Activated T-helper 1 cell treated with anti-CD3 and anti-CD28 coated beads, Interleukin-2, amount 50 U/mL, for 16 hours (primary cell): ENCODE measurements around the gene C20orf204.

ENCODE experiments used
- DNase-seq, 2 donors: peaks; one replicate each; pipeline ENCODE4 v3.0.0-alpha.2; 2020; ENCODE audit warnings: low read depth in 1 of 2, low spot score in 1 of 2

Gene C20orf204

DNA sequence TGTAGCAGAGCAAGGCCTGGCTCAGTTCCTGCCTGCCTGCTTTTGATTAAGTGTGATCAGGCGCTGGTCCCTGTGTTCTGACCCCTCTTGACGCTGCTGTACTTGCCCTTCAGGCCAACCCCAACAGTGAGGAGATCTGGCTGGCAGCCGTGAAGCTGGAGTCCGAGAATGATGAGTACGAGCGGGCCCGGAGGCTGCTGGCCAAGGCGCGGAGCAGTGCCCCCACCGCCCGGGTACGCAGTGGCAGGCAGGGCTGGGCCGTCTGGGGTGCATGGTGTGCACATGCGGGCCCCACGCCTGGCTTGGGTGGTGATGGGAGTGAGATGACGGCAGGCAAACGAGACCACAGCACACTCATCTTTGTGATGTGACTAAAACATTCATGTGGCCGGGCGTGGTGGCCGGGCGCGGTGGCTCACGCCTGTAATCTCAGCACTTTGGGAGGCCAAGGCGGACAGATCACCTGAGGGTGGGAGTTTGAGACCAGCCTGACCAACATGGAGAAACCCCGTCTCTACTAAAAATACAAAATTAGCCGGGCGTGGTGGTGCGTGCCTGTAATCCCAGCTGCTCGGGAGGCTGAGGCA lies 10.1 kb upstream of the C20orf204 start:
- no peak for DNase-seq

- DNase-seq, result no peak
Measured at GRCh38 chr20:64027981-64028685, 7.8 kb upstream of the C20orf204 start.

DNA sequence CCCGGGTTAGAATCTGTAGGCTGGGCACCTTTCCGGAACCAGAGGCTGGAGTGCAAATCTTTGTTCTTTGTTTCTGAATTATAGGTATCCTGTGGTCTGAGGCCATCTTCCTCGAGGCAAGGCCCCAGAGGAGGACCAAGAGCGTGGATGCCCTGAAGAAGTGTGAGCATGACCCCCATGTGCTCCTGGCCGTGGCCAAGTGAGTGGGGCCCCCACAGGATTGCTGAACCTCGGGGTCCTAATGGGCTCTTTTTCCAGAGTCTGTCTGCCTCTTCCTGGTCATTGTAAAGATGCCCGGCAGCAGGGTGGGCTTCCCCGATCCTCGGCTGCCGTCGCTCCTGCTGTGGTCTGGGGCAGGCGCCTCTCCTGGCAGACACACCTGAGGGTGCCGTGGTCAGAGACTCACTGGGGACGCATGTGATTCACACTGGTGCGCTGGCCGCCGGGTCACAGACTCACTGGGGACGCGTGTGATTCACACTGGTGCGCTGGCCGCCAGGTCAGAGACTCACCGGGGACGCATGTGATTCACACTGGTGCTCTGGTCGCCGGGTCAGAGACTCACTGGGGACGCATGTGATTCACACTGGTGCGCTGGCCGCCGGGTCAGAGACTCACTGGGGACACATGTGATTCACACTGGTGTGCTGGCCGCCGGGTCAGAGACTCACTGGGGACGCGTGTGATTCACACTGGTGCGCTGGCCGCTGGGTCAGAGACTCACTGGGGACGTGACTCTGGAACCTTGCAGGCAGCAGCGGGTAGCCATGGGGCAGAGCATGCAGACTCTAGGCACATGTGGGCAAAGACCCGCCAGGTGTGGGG lies 6.5 kb upstream of the C20orf204 start:
- no peak for DNase-seq

DNA sequence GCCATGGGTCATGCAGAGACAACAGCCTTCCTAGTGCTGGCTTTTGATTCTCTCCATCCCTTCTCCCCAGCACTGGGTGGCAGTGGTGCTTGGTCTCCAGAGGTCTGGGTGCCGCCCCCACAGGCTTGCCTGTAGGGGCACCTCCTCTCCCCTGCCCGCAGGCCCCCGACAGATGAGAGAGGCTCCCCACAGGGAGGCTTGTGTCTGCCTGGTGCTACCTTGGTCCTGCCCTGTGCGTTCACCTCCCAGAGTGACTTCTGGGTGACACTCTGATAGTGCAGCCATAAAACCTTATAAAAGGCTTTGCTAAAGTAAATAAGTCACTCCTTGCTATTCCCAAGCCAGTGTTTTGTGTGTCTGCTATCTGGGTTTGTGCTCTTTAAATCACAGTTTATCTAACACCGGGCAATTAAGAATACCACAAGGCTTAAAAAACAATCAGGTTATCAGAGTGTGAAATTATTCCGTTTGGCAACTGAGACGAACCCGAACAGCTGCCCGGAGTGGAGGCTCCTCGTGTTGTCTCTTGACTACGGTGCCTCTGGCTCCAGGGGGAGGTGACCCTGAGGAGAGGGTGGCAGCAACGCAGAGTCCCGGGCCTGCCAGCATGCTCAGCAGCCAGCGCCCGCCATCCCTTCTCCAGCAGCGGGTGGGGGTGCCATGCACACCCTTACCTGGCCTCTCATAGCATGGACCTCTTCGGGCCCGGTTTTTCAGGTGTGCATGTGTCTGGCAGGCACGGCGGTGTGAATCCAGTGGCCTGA lies 5.4 kb upstream of the C20orf204 start:
- DNase-seq, result no peak

DNA sequence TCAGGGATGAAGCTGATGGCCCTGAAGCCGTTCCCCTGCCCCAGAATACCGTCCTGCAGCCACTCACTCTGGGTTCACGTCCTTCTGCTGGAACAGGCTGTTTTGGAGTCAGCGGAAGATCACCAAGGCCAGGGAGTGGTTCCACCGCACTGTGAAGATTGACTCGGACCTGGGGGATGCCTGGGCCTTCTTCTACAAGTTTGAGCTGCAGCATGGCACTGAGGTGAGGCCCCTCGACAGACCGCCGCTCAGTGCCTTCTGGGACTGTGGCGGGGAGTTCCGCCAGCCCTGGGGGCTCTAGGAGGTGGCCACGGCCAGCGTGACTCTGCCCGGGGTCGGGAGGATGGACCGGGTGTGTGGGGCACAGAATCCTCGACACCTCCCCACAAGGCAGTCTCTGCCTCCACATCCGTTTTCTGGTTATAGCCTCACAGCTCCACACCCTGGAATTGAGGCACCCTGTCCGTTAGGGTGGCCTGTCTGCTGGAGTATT lies 4.1 kb upstream of the C20orf204 start:
- no peak for DNase-seq

GRCh38 chr20:64032706-64033624 lies 3.0 kb upstream of the C20orf204 start:
- DNase-seq, result no peak

- DNase-seq, result no peak
Measured at GRCh38 chr20:64033981-64034493, 1.9 kb upstream of the C20orf204 start.

DNA sequence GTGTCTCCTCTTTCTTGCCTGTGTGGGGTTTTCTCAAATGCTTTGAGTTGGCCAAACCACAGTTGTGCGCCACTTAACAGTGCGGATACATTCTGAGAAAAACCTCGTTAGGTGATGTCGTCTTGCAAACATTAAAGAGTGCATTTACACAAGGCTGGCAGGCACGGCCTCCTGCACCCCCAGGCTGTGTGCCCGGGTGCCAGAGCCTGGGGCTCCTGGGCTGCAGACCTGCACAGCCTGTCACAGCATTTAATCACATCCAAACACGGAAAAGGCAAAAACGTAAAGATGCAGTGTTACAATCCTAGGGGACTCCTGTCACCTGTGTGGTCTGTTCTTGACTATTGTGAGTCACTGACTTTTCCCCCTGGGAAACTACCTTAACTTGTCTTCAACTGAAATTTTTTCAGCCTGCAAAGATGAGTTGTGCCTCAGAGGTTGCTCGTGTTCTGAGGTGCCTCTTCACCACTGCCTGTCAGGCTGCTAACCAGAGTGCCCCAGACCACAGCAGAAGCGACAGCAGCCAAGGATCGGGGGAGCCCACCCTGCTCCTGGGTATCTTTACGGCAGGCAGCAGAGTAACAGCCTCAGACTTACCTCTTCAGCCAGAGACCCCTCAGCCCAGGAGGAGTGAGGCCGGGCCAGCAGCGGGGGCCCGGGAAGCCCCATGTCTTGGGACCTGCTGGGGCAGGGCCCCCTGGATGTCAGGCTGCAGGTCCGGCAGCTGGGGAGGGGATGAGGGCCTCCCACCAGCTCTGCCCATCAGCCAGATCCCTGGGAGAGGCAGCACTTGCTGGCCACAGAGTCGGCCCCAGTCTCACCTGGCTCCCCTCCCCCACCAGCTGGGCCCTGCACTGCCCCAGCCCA lies 683 bp upstream of the C20orf204 start:
- DNase-seq, result no peak

DNA sequence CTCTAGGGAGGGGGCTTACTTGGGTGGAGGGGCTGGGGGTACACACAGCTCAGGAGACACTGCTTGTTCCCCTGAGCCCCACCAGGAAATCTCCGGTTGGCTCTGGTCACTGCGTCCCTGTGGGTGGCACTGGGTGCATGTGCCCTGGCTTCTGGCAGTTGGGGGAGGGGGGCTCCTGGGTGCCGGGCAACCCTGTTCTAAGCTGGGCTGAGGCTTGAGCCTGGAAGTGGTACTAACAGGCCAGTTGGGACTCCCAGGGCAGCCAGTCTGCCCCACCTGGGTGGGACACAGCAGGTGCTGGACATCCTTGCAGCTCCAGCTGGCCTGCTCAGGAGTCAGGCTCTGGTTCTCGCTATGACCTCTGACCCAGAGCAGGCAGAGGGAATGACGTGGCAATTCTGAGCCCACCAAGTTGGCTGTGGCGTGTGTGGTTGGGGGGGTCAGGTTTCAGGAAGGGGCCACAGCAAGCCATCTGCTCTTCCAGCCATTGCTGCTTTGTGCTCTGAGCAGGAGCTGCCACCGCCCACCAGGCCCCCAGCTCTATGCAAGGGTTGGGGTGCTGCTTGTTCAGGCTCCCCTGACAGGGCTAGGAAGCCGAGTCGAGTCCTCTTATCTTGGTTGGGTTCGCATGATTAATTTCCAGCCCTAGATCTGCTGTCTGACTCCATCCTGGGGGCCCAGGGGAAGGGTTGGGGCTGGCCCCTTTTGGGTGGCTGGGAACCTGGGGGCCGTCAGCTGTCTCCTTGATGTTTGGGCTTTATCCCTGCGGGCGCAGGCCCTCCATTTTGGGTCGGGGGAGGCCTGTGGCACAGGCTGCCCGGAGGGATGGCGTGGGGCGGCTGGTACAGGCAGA lies 590 bp downstream of the C20orf204 start:
- no peak for DNase-seq

GRCh38 chr20:64037199-64037497 lies 1.2 kb downstream of the C20orf204 start:
- DNase-seq, result no peak

- DNase-seq, result no peak
Measured at GRCh38 chr20:64037498-64038213, 1.7 kb downstream of the C20orf204 start.

DNA sequence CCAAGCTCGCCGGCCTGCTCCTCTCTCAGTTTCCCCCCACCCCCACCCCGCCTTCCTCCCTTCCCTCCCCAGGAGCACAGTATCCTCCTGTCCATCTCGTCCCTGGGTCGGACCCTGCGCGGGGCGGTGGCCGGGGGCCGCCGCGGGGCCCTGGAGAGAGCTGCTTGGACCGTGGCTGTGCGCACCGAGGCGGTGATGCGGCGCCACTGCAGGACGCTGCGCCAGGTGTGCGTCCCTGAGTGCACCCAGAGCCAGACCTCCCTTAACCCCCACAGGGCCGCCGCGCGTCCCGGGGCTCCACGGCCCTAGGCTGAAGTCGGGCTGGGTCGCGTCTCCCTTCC lies 2.2 kb downstream of the C20orf204 start:
- no peak for DNase-seq

DNA sequence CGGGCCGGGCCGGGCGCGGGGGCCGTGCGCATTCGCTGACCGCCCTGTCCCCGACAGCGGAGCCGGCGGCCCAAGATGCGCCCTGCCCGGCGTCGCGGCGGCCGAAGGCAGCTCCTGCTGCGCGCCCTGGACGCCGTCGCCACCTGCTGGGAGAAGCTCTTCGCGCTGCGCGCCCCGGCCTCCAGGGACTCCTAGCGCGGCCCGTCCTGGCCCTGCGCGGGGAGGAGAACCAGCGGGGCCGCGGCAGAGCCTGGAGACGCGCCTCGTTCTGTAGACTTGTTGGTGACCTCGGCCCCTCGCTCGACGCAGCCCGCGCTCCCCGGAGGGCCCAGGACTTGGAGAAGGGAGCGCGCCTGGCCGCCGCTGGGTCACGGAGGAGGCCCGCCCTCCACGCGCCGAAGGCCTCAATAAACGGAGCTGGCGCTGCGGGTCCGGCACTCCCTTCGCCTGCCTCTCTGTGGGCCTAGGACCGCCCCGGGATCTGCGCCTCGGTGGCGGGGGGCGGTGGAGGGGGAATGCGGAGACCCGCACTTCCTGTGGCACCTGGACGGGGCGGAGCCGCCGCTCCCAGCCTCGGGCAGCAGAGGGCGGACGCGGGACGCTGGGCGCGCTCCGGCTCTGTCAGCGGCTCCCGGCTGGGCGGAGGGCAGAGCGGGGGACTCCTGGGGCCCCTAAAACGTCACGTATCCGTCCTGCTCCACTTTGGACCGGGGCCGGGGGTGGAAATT lies 2.7 kb downstream of the C20orf204 start:
- peak; percentile 60 to 67 for DNase-seq

GRCh38 chr20:64039293-64040160 lies 3.5 kb downstream of the C20orf204 start:
- no peak for DNase-seq

DNA sequence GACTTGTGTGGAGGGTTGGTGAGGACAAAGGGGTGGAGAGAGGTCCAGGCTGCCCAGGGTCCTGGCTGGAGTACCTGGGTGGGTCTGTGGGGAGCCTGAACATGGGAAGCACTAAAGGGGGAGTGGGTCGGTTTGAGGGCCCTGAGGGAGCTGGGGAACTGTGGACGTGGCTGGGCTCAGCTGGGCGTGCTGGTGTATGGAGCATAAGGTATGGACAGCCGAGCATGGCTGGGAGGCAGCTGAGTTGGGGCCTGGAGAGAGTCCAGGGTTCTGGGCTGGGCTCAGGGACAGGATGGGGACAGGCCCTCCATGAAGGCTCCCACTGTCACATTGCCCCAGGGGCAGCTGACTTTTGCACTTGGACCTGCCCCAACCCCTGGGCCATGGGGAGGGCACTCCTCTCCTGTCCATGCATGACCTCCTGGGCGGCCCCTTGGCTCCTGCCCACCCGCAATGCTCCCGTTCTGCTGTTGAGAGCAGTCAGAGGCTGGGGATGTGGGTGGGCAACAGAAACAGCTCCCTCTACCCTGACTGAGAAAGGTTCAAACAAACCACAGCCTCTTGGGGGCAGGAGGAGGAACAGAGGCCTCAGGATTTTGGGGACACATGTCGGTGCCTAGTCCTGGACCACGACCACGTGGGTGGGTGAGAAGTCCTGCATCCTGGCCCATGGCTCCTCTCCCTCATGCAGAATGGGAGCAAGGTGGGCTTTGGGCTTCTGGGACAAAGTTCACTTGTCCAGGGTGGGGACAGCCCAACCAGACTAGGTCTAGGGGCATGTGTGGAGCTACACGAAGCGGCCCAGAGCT lies 4.5 kb downstream of the C20orf204 start:
- DNase-seq, result no peak
